H9 (cell line): ENCODE data around the gene SYP. TPM values are rescaled to one million over a fixed set of nuclear protein-coding genes. Genes with fewer than 3 reads are reported as not detected.

Experiments used
- DNase-seq: peaks from one replicate; pipeline ENCODE4 v3.0.0-alpha.2; 2017
- H2AFZ ChIP-seq: one replicate; pipeline ENCODE4 v1.6.1; 2013; ENCODE audit warnings: mild to moderate bottlenecking, low read length, control low read depth, moderate library complexity
- H2AK5ac ChIP-seq: 2 replicates; pipeline ENCODE4 v1.6.1; 2013; ENCODE audit warnings: low read length, control low read depth, mixed read lengths; ENCODE audit not compliant: insufficient read length
- H2BK120ac ChIP-seq: one replicate; pipeline ENCODE4 v1.6.1; 2013; ENCODE audit warnings: low read depth, mild to moderate bottlenecking, low read length, control low read depth, inconsistent platforms; ENCODE audit not compliant: poor library complexity, severe bottlenecking
- H2BK12ac ChIP-seq: 2 replicates; pipeline ENCODE4 v1.6.1; 2013; ENCODE audit warnings: low read length, control low read depth, mixed read lengths, low read depth; ENCODE audit not compliant: insufficient read length
- H2BK15ac ChIP-seq: 2 replicates; pipeline ENCODE4 v1.6.1; 2013; ENCODE audit warnings: low read depth, low read length, control low read depth
- H2BK20ac ChIP-seq: one replicate; pipeline ENCODE4 v1.6.1; 2013; ENCODE audit warnings: low read depth, mild to moderate bottlenecking, low read length, control low read depth, inconsistent platforms; ENCODE audit not compliant: poor library complexity, severe bottlenecking
- H2BK5ac ChIP-seq: 2 replicates; pipeline ENCODE4 v1.6.1; 2013; ENCODE audit warnings: low read length, control low read depth, mixed read lengths; ENCODE audit not compliant: insufficient read length
- H3K14ac ChIP-seq: 2 replicates; pipeline ENCODE4 v1.6.1; 2013; ENCODE audit warnings: low read length, control low read depth; ENCODE audit not compliant: insufficient read depth
- H3K18ac ChIP-seq: 2 replicates; pipeline ENCODE4 v1.6.1; 2013; ENCODE audit warnings: low read depth, mild to moderate bottlenecking, mixed read lengths, low read length, control low read depth; ENCODE audit not compliant: insufficient read length
- H3K23ac ChIP-seq: 2 replicates; pipeline ENCODE4 v1.6.1; 2013; ENCODE audit warnings: low read length, control low read depth, mixed read lengths, low read depth; ENCODE audit not compliant: insufficient read length
- H3K23me2 ChIP-seq: 2 replicates; pipeline ENCODE4 v1.6.1; 2013; ENCODE audit warnings: low read depth, mild to moderate bottlenecking, mixed read lengths, low read length, control low read depth; ENCODE audit not compliant: insufficient read length, poor library complexity, severe bottlenecking
- H3K27ac ChIP-seq: 2 replicates; pipeline ENCODE4 v1.5.1; 2013; ENCODE audit warnings: low read length, control low read depth, mixed read lengths, low read depth; ENCODE audit not compliant: insufficient read length
- H3K27me3 ChIP-seq: 2 replicates; pipeline ENCODE4 v1.6.1; 2013; ENCODE audit warnings: low read length, control low read depth, inconsistent platforms; ENCODE audit not compliant: insufficient read depth
- H3K4ac ChIP-seq: 2 replicates; pipeline ENCODE4 v1.6.1; 2013; ENCODE audit warnings: low read depth, mild to moderate bottlenecking, control low read depth, inconsistent platforms, low read length, moderate library complexity
- H3K4me1 ChIP-seq: 2 replicates; pipeline ENCODE4 v1.6.1; 2013; ENCODE audit warnings: low read length, control low read depth, inconsistent platforms; ENCODE audit not compliant: insufficient read depth
- H3K4me2 ChIP-seq: 2 replicates; pipeline ENCODE4 v1.6.1; 2013; ENCODE audit warnings: low read length, control low read depth, mixed read lengths; ENCODE audit not compliant: insufficient read length, insufficient read depth
- H3K56ac ChIP-seq: 2 replicates; pipeline ENCODE4 v1.6.1; 2013; ENCODE audit warnings: low read depth, mild to moderate bottlenecking, mixed read lengths, low read length, control low read depth; ENCODE audit not compliant: insufficient read length
- H3K79me1 ChIP-seq: 2 replicates; pipeline ENCODE4 v1.6.1; 2013; ENCODE audit warnings: low read depth, mild to moderate bottlenecking, moderate library complexity, low read length, control low read depth, inconsistent platforms; ENCODE audit not compliant: insufficient read depth, poor library complexity, severe bottlenecking
- H3K79me2 ChIP-seq: 2 replicates; pipeline ENCODE4 v1.6.1; 2013; ENCODE audit warnings: low read length, control low read depth, inconsistent platforms; ENCODE audit not compliant: insufficient read depth
- H3K9ac ChIP-seq: 2 replicates; pipeline ENCODE4 v1.6.1; 2013; ENCODE audit warnings: low read length, control low read depth, mixed read lengths; ENCODE audit not compliant: insufficient read length; ENCODE audit errors: extremely low read depth
- H3K9me3 ChIP-seq: one replicate; pipeline ENCODE4 v1.6.1; 2013; ENCODE audit warnings: low read depth, low read length, inconsistent platforms; ENCODE audit not compliant: control insufficient read depth
- H3T11ph ChIP-seq: one replicate; pipeline ENCODE4 v1.6.1; 2013; ENCODE audit warnings: mild to moderate bottlenecking, low read length, control low read depth, inconsistent platforms
- H4K20me1 ChIP-seq: one replicate; pipeline ENCODE4 v1.6.1; 2013; ENCODE audit not compliant: control insufficient read depth, insufficient read length, insufficient read depth
- H4K5ac ChIP-seq: 2 replicates; pipeline ENCODE4 v1.6.1; 2013; ENCODE audit warnings: low read depth, mild to moderate bottlenecking, mixed read lengths, low read length, control low read depth; ENCODE audit not compliant: insufficient read length
- H4K8ac ChIP-seq: replicated peaks from 2 replicates; pipeline ENCODE4 v1.6.1; 2013; ENCODE audit warnings: low read length, control low read depth, mixed read lengths, low read depth; ENCODE audit not compliant: insufficient read length
- H4K91ac ChIP-seq: 2 replicates; pipeline ENCODE4 v1.6.1; 2013; ENCODE audit warnings: low read depth, mild to moderate bottlenecking, moderate library complexity, mixed read lengths, low read length, control low read depth; ENCODE audit not compliant: insufficient read length
- H3K27ac Mint-ChIP-seq, 3 experiments: 2 replicates in 2 of 3; 3 replicates in 1 of 3; pipeline ENCODE4 v1.8.0; 2020 to 2021; ENCODE audit warnings: mixed read lengths in 3 of 3, mild to moderate bottlenecking in 1 of 3, moderate library complexity in 1 of 3
- H3K27me3 Mint-ChIP-seq: 2 replicates; pipeline ENCODE4 v1.8.0; 2021; ENCODE audit warnings: low read depth, mild to moderate bottlenecking, moderate library complexity, mixed read lengths
- H3K36me3 Mint-ChIP-seq, 3 experiments: 2 replicates in 2 of 3; 3 replicates in 1 of 3; pipeline ENCODE4 v1.8.0; 2020 to 2021; ENCODE audit warnings: low read depth in 3 of 3, mixed read lengths in 3 of 3; ENCODE audit not compliant: insufficient read depth in 1 of 3
- H3K4me1 Mint-ChIP-seq, 2 experiments: 2 replicates each; pipeline ENCODE4 v1.8.0; 2020; ENCODE audit warnings: mixed read lengths in 2 of 2
- H3K4me3 Mint-ChIP-seq, 2 experiments: 2 replicates in 1 of 2; 3 replicates in 1 of 2; pipeline ENCODE4 v1.8.0; 2020 to 2021; ENCODE audit warnings: mild to moderate bottlenecking in 2 of 2, mixed read lengths in 2 of 2, moderate library complexity in 1 of 2
- H3K9me3 Mint-ChIP-seq, 2 experiments: 2 replicates in 1 of 2; 3 replicates in 1 of 2; pipeline ENCODE4 v1.8.0; 2020; ENCODE audit warnings: mild to moderate bottlenecking in 2 of 2, mixed read lengths in 2 of 2, moderate library complexity in 1 of 2
- WGBS: extraction: QIAGEN DNeasy Blood & Tissue Kit; methylation state at CpG from one replicate; pipeline ENCODE4 v1.1.7; 2013; ENCODE audit warnings: missing lambda C conversion rate, low lambda C conversion rate, mixed read lengths; ENCODE audit not compliant: insufficient read length; ENCODE audit errors: extremely low coverage; 5-methylcytosine and 5-hydroxymethylcytosine counted together
- total RNA-seq: library from RNA; stranded (reverse); gene quantifications from 2 replicates; pipeline ENCODE4 v1.2.1, GENCODE V29; 2021
- TF ChIP-seq, protein P1 (sequence below): fragments of 200-600 bp; sonication (generic); conservative IDR thresholded peaks from 3 replicates; pipeline ENCODE4 v1.8.0; 2021; ENCODE audit warnings: antibody characterized with exemption, mild to moderate bottlenecking

SYP gene
- total RNA-seq, 1 experiment from 2014 or later: 1.8 TPM

DNA sequence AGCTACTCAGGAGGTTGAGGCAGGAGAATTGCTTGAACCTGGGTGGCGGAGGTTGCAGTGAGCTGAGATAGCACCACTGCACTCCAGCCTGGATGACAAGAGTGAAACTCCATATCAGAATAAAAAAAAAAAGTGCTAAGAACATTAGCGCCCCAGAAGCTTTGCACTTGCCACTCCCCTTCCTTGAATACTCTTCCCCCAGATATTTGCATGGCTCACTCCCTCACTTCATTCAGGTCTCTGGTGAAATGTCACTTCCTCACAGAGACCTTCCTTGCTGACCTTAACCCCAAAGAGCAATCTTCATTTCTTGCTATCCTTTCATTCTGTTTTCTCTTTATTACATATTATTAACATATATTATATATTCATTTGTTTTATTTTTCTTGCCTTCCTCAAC, 21.9 kb upstream of the SYP start:
- no peak overlapping the region for H3K9ac ChIP-seq

More for the DNA sequence above, 21.9 kb upstream of the SYP start:
- H3K23me2 ChIP-seq: no peaks in the 10 kb centered on the region
- no peak overlapping the region for H4K8ac ChIP-seq
- H2BK20ac ChIP-seq: no peak overlapping the region
- H3K18ac ChIP-seq: no peak overlapping the region
- H4K20me1 ChIP-seq: no peaks in the 10 kb centered on the region
- peaks cover 0 to 12% (median 6%) of the 10 kb centered on the region in 3 experiments; a peak in 6 of 7 replicates for H3K36me3 Mint-ChIP-seq
- no peak overlapping the region for H3K27ac ChIP-seq
- DNase-seq: no peak
- no peak overlapping the region for H3K56ac ChIP-seq
- no peak overlapping the region for H4K5ac ChIP-seq
- H3K27me3 Mint-ChIP-seq: peaks cover 26% of the 10 kb centered on the region
- no peak overlapping the region for H2BK5ac ChIP-seq
- no peak overlapping the region for H2BK12ac ChIP-seq
- H3K27ac Mint-ChIP-seq: no peak overlapping the region
- no peaks in the 10 kb centered on the region for H3K79me2 ChIP-seq
- H3K14ac ChIP-seq: no peak overlapping the region
- no peak overlapping the region for H2AK5ac ChIP-seq
- H2BK15ac ChIP-seq: no peak overlapping the region
- no peak overlapping the region for H2AFZ ChIP-seq
- H3K9me3 ChIP-seq: peaks cover 50% of the 10 kb centered on the region
- no peak overlapping the region for H3K4me2 ChIP-seq
- H3K4me1 Mint-ChIP-seq: peaks cover 0 to 5% of the 10 kb centered on the region in 2 experiments; a peak in 1 of 4 replicates
- H4K91ac ChIP-seq: no peak overlapping the region
- H3K4me3 Mint-ChIP-seq: no peak overlapping the region
- H2BK120ac ChIP-seq: no peak overlapping the region
- peaks cover 82 to 83% of the 10 kb centered on the region in 2 experiments for H3K9me3 Mint-ChIP-seq
- no peaks in the 10 kb centered on the region for H3K27me3 ChIP-seq
- WGBS: no CpG with 5 or more reads among the region's 2 CpGs
- H3K79me1 ChIP-seq: no peaks in the 10 kb centered on the region
- H3K4ac ChIP-seq: no peak overlapping the region
- no peak overlapping the region for H3T11ph ChIP-seq
- H3K4me1 ChIP-seq: no peaks in the 10 kb centered on the region
- H3K23ac ChIP-seq: no peak overlapping the region
- TF ChIP-seq, protein P1, sequence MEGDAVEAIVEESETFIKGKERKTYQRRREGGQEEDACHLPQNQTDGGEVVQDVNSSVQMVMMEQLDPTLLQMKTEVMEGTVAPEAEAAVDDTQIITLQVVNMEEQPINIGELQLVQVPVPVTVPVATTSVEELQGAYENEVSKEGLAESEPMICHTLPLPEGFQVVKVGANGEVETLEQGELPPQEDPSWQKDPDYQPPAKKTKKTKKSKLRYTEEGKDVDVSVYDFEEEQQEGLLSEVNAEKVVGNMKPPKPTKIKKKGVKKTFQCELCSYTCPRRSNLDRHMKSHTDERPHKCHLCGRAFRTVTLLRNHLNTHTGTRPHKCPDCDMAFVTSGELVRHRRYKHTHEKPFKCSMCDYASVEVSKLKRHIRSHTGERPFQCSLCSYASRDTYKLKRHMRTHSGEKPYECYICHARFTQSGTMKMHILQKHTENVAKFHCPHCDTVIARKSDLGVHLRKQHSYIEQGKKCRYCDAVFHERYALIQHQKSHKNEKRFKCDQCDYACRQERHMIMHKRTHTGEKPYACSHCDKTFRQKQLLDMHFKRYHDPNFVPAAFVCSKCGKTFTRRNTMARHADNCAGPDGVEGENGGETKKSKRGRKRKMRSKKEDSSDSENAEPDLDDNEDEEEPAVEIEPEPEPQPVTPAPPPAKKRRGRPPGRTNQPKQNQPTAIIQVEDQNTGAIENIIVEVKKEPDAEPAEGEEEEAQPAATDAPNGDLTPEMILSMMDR: no peak
